ENCODE measurements around the gene ABCB1.
A peak's percentile ranks its signal among the peaks of the same experiment; 100 is the strongest.

GRCh38 chr7:87624628-87625027, 23.9 kb upstream of the ABCB1 start:
- TF ChIP-seq CTCF (IDR thresholded peaks at IDR 0.05) (peak; percentile 20), EZH2 (IDR thresholded peaks at IDR 0.05) (no peak), EZH2phosphoT487 (IDR thresholded peaks at IDR 0.05) (no peak)
